VCaP (cell line): ENCODE measurements around the gene CHST11.

Source experiments
- H3K27ac ChIP-seq: fragments of 450-650 bp; 2 replicates; pipeline ENCODE4 v1.5.1; 2017
- CTCF ChIP-seq: fragments of 450-650 bp; conservative IDR thresholded peaks from 2 replicates; pipeline ENCODE4 v1.5.1; 2017; ENCODE audit warnings: mild to moderate bottlenecking, moderate library complexity

Gene CHST11

GRCh38 chr12:104631867-104632266 is 175.1 kb downstream of the CHST11 start:
- H3K27ac ChIP-seq: no peak overlapping the region
- no peak for TF ChIP-seq CTCF

- no peak for TF ChIP-seq CTCF
- H3K27ac ChIP-seq: no peak overlapping the region
Measured at GRCh38 chr12:104632724-104633201, 176.0 kb downstream of the CHST11 start.

GRCh38 chr12:104634044-104634443 is 177.3 kb downstream of the CHST11 start:
- TF ChIP-seq CTCF: no peak
- no peak overlapping the region for H3K27ac ChIP-seq

GRCh38 chr12:104634852-104635251 is 178.1 kb downstream of the CHST11 start:
- H3K27ac ChIP-seq: no peak overlapping the region
- no peak for TF ChIP-seq CTCF

DNA sequence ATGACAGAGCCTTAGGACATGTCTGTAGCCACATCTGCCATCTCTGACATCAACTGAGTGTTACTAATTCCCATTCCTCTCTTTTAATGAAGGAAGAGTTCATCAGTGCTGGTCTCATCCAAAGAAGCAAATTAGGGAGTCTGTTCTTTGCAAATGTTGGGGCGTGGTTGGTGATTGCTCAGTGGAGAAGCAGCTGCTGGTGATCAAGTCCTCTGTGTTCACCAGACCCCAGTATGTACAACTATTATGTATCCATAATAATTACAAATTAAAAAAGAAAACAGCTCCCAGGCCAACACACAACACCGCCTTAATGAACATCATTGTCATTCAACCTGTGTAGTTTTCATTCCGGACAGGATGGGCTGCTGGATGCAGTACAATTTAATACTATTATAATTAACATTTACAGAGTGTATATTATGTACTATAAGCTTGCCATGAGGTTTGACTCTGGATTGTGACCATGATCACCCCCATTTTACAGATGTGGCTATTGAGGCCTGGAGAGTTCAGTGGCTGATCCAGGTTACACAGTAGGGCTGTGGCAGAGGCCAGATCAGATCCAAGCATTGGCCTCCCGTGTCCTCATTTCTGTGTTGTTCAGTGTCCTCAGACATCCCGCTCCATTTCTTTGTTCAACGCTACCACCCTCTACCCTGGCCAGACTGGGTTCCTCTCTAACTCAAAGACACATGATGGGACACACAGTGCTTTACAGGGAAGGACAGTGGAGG is 179.0 kb downstream of the CHST11 start:
- no peak for TF ChIP-seq CTCF
- no peak overlapping the region for H3K27ac ChIP-seq

GRCh38 chr12:104636496-104636895 is 179.7 kb downstream of the CHST11 start:
- no peak overlapping the region for H3K27ac ChIP-seq
- no peak for TF ChIP-seq CTCF

GRCh38 chr12:104637604-104638003 is 180.9 kb downstream of the CHST11 start:
- no peak overlapping the region for H3K27ac ChIP-seq
- TF ChIP-seq CTCF: no peak
